ENCODE measurements around the gene SAXO2. TPM values are rescaled to one million over a fixed set of nuclear protein-coding genes. Genes with fewer than 3 reads are reported as not detected.
"Not testable (repeated sequence)": the region's sequence is repeated elsewhere in the genome, so short reads cannot be mapped to it uniquely, and the experiment has no call there.

Gene SAXO2
- total RNA-seq, 4 donors from 2014 or later, result 0.12 to 9.0 (median 0.50) TPM

DNA sequence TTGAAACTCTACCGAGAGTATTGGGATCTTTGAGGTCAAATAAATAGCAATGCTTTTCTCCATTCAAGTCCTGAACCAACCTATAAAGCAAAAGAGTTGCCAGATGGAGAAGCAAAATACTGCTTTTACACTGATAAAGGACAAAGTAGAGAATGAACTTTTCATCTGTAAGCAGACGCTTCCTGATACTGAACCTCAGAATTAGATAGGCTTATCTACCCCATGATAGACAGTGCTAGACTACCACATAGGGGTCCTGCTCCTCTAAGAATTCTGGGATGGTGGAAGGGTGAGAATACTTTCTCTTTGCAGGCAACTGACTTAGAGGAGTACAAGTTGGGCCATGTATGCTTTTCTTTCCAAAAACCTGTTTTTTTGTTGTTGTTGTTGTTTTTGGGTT is 9.5 kb downstream of the SAXO2 start:
- Histone ChIP-seq H3K36me3 (no peaks in the 10 kb centered on the region), H3K4me1 (no peaks in the 10 kb centered on the region), H3K9me3 (peaks cover 0 to 6% (median 0%) of the 10 kb centered on the region in 3 donors), H3K4me3 (no peak overlapping the region), H3K27ac (no peak overlapping the region), H3K27me3 (no peaks in the 10 kb centered on the region)
- WGBS, 2 donors (ENCODE audit: low coverage in 1 of 2), result 61 to 80% methylated on average over 2 of the region's 2 CpGs
- no peak for ATAC-seq
- TF ChIP-seq POLR2AphosphoS5 (IDR thresholded peaks at IDR 0.05) (no peak), EP300 (IDR thresholded peaks at IDR 0.05) (no peak), POLR2A (IDR thresholded peaks at IDR 0.05) (no peak)
- TF ChIP-seq, protein P1, sequence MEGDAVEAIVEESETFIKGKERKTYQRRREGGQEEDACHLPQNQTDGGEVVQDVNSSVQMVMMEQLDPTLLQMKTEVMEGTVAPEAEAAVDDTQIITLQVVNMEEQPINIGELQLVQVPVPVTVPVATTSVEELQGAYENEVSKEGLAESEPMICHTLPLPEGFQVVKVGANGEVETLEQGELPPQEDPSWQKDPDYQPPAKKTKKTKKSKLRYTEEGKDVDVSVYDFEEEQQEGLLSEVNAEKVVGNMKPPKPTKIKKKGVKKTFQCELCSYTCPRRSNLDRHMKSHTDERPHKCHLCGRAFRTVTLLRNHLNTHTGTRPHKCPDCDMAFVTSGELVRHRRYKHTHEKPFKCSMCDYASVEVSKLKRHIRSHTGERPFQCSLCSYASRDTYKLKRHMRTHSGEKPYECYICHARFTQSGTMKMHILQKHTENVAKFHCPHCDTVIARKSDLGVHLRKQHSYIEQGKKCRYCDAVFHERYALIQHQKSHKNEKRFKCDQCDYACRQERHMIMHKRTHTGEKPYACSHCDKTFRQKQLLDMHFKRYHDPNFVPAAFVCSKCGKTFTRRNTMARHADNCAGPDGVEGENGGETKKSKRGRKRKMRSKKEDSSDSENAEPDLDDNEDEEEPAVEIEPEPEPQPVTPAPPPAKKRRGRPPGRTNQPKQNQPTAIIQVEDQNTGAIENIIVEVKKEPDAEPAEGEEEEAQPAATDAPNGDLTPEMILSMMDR (IDR thresholded peaks at IDR 0.05), result no peak

DNA sequence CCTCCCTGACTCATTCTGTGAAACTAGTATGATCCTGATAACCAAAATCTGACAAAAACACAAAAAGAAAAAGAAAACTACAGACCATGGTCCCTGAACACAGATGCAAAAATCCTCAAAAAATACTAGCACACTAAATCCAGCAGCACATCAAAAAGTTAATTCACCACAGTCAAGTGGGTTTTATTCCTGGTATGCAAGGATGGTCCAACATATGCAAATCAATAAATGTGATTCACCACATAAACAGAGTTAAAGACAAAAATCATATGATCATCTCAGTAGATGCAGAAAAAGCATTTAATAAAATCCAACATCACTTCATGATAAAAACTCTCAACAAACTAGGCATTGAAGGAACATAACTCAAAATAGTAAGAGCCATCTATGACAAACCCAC is 12.8 kb downstream of the SAXO2 start:
- ATAC-seq, result no peak

DNA sequence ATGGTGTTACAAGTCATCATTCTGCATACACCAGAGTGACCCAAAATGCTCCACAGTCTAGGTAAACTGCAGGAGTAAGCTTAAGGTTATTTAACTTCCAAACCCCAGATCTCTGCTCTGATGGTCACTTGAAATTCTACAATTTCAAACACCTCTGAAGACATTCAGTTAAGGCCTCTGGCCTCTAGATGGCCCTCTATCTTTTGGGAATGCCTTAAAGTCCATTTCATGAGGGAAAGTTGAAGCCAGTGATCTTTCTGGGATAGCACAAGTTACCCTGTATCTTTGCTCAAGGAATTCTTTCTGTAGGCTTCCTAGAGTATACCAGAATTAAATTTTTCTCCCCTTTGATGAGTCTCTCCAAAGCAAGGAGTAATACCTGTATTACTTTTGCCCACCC is 18.7 kb downstream of the SAXO2 start:
- H3K36me3 ChIP-seq, H3K4me3 ChIP-seq, H3K4me1 ChIP-seq, H3K9me3 ChIP-seq, ATAC-seq, H3K27ac ChIP-seq, H3K27me3 ChIP-seq: not testable (repeated sequence)
- TF ChIP-seq, protein P1 (IDR thresholded peaks at IDR 0.05), result peak in 1 of 4 experiments; percentile 12

More for the DNA sequence above, 12.8 kb downstream of the SAXO2 start:
- H3K4me1 ChIP-seq, result no peaks in the 10 kb centered on the region
- TF ChIP-seq POLR2A (IDR thresholded peaks at IDR 0.05) (no peak), POLR2AphosphoS5 (IDR thresholded peaks at IDR 0.05) (no peak), EP300 (IDR thresholded peaks at IDR 0.05) (no peak)
- TF ChIP-seq, protein P1 (IDR thresholded peaks at IDR 0.05), result no peak
- H3K36me3 ChIP-seq, result no peaks in the 10 kb centered on the region
- no peaks in the 10 kb centered on the region for H3K27me3 ChIP-seq
- peaks cover 0 to 6% (median 0%) of the 10 kb centered on the region in 3 donors for H3K9me3 ChIP-seq
- H3K4me3 ChIP-seq, result no peak overlapping the region
- no peak overlapping the region for H3K27ac ChIP-seq

DNA sequence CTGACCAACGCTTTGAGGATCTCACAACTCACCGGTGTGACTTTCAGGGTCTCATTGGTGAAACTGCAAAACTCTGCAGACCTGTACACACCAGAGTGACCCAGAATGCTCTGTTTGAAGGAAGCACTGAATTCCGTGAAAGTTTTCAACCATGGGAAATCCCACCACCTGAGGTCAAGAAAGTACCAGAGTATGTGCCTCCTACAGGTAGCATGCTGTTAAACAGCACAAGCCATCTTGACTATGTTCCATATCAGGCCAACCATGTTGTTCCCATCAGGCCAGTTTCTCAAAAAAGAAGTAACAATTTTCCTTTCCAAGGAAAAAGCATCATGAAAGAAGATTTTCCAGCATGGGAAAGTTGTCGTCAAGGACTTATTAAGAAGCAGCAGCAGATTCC is 19.8 kb downstream of the SAXO2 start:
- WGBS, 2 donors (ENCODE audit: low coverage in 1 of 2), result 80 to 81% methylated on average over 4 of the region's 4 CpGs

DNA sequence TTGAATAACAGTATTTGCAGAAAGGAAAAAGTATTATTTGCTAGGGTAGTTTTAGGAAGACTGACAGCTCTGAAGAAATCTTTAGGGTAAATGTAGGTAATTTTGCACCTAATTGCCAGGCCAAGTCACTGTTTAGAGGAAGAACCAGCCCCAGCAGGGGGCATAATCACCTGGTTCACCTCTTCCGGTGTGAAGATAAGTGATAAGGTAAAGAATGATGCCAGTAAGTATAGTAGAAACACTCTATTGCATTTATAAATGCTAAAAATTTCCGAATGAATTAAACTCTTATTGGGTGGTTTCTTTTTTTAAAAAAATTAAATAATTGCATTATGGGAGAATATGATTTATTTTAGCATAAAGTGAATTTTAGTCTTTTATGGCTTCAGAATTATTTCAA is 21.8 kb downstream of the SAXO2 start:
- not testable (repeated sequence) for H3K4me3 ChIP-seq, ATAC-seq, H3K9me3 ChIP-seq, H3K4me1 ChIP-seq, H3K36me3 ChIP-seq, H3K27ac ChIP-seq
- peaks cover 14% of the 10 kb centered on the region for H3K27me3 ChIP-seq
- 60% methylated on average over 2 of the region's 2 CpGs; no CpG with 5 or more reads in 1 of the 2 donors for WGBS, 2 donors (ENCODE audit: low coverage in 1 of 2)

More for the DNA sequence above, 19.8 kb downstream of the SAXO2 start:
- not testable (repeated sequence) for H3K9me3 ChIP-seq, H3K27ac ChIP-seq, ATAC-seq, H3K36me3 ChIP-seq, H3K4me1 ChIP-seq, H3K4me3 ChIP-seq
- peaks cover 14% of the 10 kb centered on the region for H3K27me3 ChIP-seq

DNA sequence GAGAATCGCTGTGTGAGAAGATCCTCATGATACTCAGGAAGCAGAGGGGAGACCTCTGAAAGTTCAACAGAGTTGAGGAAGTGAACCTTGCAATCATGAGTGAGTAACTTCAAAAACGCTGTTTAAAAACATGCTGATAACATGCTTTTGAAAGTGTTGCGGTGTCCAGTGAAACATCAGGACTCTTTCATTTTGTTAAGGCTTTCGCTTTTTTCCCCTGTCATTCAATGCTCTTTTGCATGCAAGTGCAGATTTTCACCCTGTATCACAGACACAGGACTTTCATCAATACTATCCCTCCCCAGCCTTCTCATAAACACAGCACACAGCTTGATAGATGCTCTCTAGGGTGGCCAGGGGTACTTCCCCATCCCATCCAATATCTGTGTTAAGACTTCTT is 23.9 kb downstream of the SAXO2 start:
- H3K4me1 ChIP-seq, H3K27ac ChIP-seq, H3K9me3 ChIP-seq, ATAC-seq, H3K36me3 ChIP-seq, H3K4me3 ChIP-seq: not testable (repeated sequence)
- WGBS, 2 donors (ENCODE audit: low coverage in 1 of 2), result 35 to 80% methylated on average over 4 of the region's 4 CpGs
- peaks cover 14% of the 10 kb centered on the region for H3K27me3 ChIP-seq

DNA sequence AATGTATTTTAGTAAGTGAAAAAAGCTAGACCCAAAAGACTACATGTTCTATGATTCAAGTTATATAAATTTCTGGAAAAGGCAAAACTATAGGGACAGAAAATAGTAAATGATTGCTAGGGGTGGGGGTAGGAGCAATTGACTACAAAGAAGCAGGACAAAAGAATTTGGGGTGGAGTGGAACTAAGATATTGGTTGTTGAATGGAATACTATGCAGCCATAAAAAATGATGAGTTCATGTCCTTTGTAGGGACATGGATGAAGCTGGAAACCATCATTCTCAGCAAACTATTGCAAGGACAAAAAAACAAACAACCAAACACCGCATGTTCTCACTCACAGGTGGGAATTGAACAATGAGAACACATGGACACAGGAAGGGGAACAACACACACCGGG is 25.6 kb downstream of the SAXO2 start:
- H3K36me3 ChIP-seq, H3K27ac ChIP-seq, H3K4me1 ChIP-seq, ATAC-seq, H3K9me3 ChIP-seq, H3K4me3 ChIP-seq: not testable (repeated sequence)
- peaks cover 14% of the 10 kb centered on the region for H3K27me3 ChIP-seq
- no CpG with 5 or more reads among the region's 2 CpGs for WGBS, 2 donors (ENCODE audit: low coverage in 1 of 2)

Measured in gastroesophageal sphincter (tissue), 4 donors.